Peyer's patch (tissue), 4 donors: Measurements from ENCODE around the gene BRMS1.

Experiments
- POLR2A ChIP-seq, 2 donors: fragments of 450-650 bp; IDR thresholded peaks; one replicate each; pipeline ENCODE4 v1.5.1; 2017; ENCODE audit warnings: antibody characterized with exemption in 2 of 2, mild to moderate bottlenecking in 2 of 2, moderate library complexity in 2 of 2
- TF ChIP-seq, protein P1 (sequence below), 6 experiments: fragments of 450-650 bp in 4 of 6; fragments of 200-600 bp in 2 of 6; sonication (generic) in 1 of 6; IDR thresholded peaks; one replicate each; pipeline ENCODE4 v1.5.1; 2017 to 2019; ENCODE audit warnings: antibody characterized with exemption in 6 of 6, mild to moderate bottlenecking in 3 of 6, moderate library complexity in 1 of 6

DNA sequence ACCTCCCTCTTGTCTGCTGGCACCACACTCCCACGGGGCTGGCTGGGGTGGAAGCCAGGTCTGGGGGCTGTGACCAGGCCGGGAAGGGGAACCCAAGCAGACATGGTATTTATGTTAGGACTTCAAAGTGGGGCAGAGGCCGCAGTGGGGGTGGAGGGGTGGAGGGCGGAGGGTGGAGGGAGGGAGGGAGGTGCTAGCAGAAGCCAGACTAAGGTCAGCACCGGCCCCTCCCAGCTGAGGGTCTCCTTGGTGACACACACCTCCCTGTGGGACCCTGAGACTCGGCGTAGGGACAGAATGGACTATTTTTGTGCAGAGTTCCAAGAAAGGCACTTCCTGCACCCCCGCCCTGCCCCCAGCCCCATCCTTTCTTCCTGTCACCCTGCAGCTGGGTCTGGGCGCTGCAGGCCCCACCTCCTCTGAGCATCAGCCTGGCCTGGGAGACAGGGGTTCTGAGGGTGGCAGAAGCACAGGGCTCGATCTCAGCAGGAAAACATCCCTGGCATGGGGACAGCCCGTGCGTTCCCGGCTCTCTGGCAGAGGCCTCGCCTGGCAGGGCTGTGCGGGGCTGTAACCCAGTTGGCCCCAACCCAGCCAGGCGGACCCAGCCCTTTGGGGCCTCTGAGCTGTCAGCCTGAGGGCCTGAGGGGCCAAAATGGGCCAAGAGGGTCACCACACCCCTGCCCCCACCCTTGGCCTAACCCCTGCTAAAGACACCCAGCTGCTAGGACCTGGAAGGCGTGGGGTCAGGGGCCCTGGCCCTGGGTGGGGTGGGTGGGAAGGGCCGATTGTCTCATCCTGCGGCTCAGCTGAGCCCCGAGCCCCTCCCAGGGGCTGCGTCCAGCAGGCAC, 18.4 kb downstream of the BRMS1 start:
- TF ChIP-seq, protein P1, sequence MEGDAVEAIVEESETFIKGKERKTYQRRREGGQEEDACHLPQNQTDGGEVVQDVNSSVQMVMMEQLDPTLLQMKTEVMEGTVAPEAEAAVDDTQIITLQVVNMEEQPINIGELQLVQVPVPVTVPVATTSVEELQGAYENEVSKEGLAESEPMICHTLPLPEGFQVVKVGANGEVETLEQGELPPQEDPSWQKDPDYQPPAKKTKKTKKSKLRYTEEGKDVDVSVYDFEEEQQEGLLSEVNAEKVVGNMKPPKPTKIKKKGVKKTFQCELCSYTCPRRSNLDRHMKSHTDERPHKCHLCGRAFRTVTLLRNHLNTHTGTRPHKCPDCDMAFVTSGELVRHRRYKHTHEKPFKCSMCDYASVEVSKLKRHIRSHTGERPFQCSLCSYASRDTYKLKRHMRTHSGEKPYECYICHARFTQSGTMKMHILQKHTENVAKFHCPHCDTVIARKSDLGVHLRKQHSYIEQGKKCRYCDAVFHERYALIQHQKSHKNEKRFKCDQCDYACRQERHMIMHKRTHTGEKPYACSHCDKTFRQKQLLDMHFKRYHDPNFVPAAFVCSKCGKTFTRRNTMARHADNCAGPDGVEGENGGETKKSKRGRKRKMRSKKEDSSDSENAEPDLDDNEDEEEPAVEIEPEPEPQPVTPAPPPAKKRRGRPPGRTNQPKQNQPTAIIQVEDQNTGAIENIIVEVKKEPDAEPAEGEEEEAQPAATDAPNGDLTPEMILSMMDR (IDR thresholded peaks at IDR 0.05): no peak
- TF ChIP-seq POLR2A (IDR thresholded peaks at IDR 0.05): no peak
